Endothelial cell of umbilical vein (primary cell): ENCODE results near the gene DST. TPM values are rescaled to one million over a fixed set of nuclear protein-coding genes. Genes with fewer than 3 reads are reported as not detected.

Source experiments
- BruUV-seq: library from RNA; stranded (reverse); fragments of 400-500 nt; replicated peaks from 2 replicates; lab custom pipeline; 2021; lab: Mats Ljungman, UMichigan
- CTCF ChIA-PET: fragments of 300-600, 350-600 bp; sonication (Branson Sonifier 250); formaldehyde crosslinking; loops from one replicate; lab custom pipeline; 2021; ENCODE audit warnings: antibody characterized with exemption, inconsistent platforms; lab: Charles Lee
- POLR2A ChIA-PET: fragments of 300-600, 350-600 bp; sonication (Branson Sonifier 250); formaldehyde crosslinking; loops from one replicate; lab custom pipeline; 2021; ENCODE audit warnings: antibody characterized with exemption, inconsistent platforms; lab: Charles Lee
- DNase-seq: peaks from one replicate; pipeline ENCODE4 v3.0.0-alpha.2; 2011; ENCODE audit warnings: low read depth, low spot score
- FAIRE-seq: peaks from 2 replicates; lab custom pipeline; 2011; peaks lifted over from hg19 to GRCh38; lab: Jason Lieb, UNC
- H2AFZ ChIP-seq: 2 replicates; pipeline ENCODE4 v1.6.0; 2012; ENCODE audit warnings: low read depth, low read length, control low read depth, inconsistent platforms
- H3K27ac ChIP-seq: 2 replicates; pipeline ENCODE4 v1.5.1; 2011; ENCODE audit warnings: low read depth, mild to moderate bottlenecking, control low read depth, low read length, moderate library complexity; ENCODE audit not compliant: insufficient read depth
- H3K27me3 ChIP-seq, 2 experiments: 2 replicates each; pipeline versions ENCODE4 v1.6.0 to v1.6.1; 2011; ENCODE audit warnings: low read length in 2 of 2, mixed read lengths in 1 of 2; ENCODE audit not compliant: control insufficient read depth in 2 of 2, insufficient read depth in 2 of 2
- H3K36me3 ChIP-seq, 2 experiments: 2 replicates in 1 of 2; 3 replicates in 1 of 2; pipeline ENCODE4 v1.5.1; 2011; ENCODE audit warnings: low read length in 2 of 2, mild to moderate bottlenecking in 1 of 2, moderate library complexity in 1 of 2; ENCODE audit not compliant: control insufficient read depth in 2 of 2, insufficient read depth in 2 of 2; ENCODE audit errors: extremely low read depth in 1 of 2
- H3K4me1 ChIP-seq: 3 replicates; pipeline ENCODE4 v1.5.1; 2011; ENCODE audit warnings: mild to moderate bottlenecking, low read length; ENCODE audit not compliant: control insufficient read depth, insufficient read depth; ENCODE audit errors: extremely low read depth
- H3K4me2 ChIP-seq: 2 replicates; pipeline ENCODE4 v1.6.1; 2011; ENCODE audit warnings: low read length, control low read depth, mixed read lengths; ENCODE audit not compliant: insufficient read depth
- H3K4me3 ChIP-seq, 3 experiments: fragments of 200-600 bp in 1 of 3; sonication (generic), shearing (Covaris generic) in 1 of 3; replicated peaks in 1 of 3; 2 replicates each; pipeline ENCODE4 v1.5.1; 2011 to 2016; ENCODE audit warnings: control low read depth in 3 of 3, low read length in 3 of 3, mild to moderate bottlenecking in 2 of 3, inconsistent platforms in 1 of 3, low read depth in 1 of 3, moderate library complexity in 1 of 3; ENCODE audit not compliant: insufficient read depth in 1 of 3
- H3K79me2 ChIP-seq: 2 replicates; pipeline ENCODE4 v1.6.0; 2012; ENCODE audit warnings: low read length, inconsistent platforms; ENCODE audit not compliant: control insufficient read depth, insufficient read depth
- H3K9ac ChIP-seq: replicated peaks from 2 replicates; pipeline ENCODE3; 2011; ENCODE audit warnings: low read length, control low read depth; ENCODE audit not compliant: insufficient read depth; ENCODE audit errors: extremely low read depth
- H3K9me1 ChIP-seq: replicated peaks from 3 replicates; pipeline ENCODE4 v1.6.0; 2011; ENCODE audit warnings: mild to moderate bottlenecking, low read length; ENCODE audit not compliant: control insufficient read depth, insufficient read depth; ENCODE audit errors: extremely low read depth
- H3K9me3 ChIP-seq: replicated peaks from 2 replicates; pipeline ENCODE4 v1.5.1; 2012; ENCODE audit warnings: low read length, inconsistent platforms; ENCODE audit not compliant: control insufficient read depth, insufficient read depth
- H4K20me1 ChIP-seq: replicated peaks from 2 replicates; pipeline ENCODE3; 2011; ENCODE audit warnings: mild to moderate bottlenecking, low read length; ENCODE audit not compliant: control insufficient read depth, insufficient read depth; ENCODE audit errors: extremely low read depth
- GATA2 ChIP-seq: IDR thresholded peaks from 2 replicates; pipeline ENCODE4 v1.7.0; 2011; ENCODE audit warnings: low read depth, mild to moderate bottlenecking, moderate library complexity, mixed read lengths, low read length; ENCODE audit not compliant: insufficient read length, insufficient read depth
- MYC ChIP-seq: IDR thresholded peaks from one replicate; pipeline ENCODE4 v1.6.1; 2011; ENCODE audit warnings: mild to moderate bottlenecking, low read depth, low read length
- POLR2AphosphoS5 ChIP-seq: IDR thresholded peaks from 2 replicates; pipeline ENCODE4 v1.6.1; 2012; ENCODE audit warnings: low read depth, mild to moderate bottlenecking, control low read depth, low read length, moderate library complexity; ENCODE audit not compliant: insufficient read depth
- dilution Hi-C: fragments of 300-500 bp; cut with MboI; formaldehyde crosslinking; loops from one replicate; pipeline ENCODE4 v1.15.0; 2019; ENCODE audit warnings: low sequenced_read_pairs; ENCODE audit not compliant: extremely low pct_ligation_motif_present
- intact Hi-C: fragments of 100-400 bp; cut with micrococcal nuclease; formaldehyde crosslinking; loops from one replicate; pipeline ENCODE4 v1.10.0; 2022
- polyA plus RNA-seq, 4 experiments: library from polyadenylated mRNA; depleted of rRNA in 3 of 4; stranded (reverse) in 3 of 4; unstranded in 1 of 4; fragments of >200 nt; gene quantifications; 2 replicates each; pipeline versions ENCODE4 v1.2.1 to v1.2.3, GENCODE V29; 2011 to 2012; ENCODE audit warnings: missing spikeins in 1 of 4
- total RNA-seq: library from RNA; stranded (reverse); gene quantifications from 2 replicates; pipeline ENCODE4 v1.2.3, GENCODE V29; 2021

DST gene
- total and polyA plus RNA-seq, 2 donors (not counting 3 experiments of a cell fraction or from before 2014, with no cell fraction given), result 62.3 to 253 TPM

GRCh38 chr6:56477241-56477640 is 165.4 kb downstream of the DST start:
- Histone ChIP-seq H3K4me2 (no peak overlapping the region), H3K27ac (no peak overlapping the region), H3K4me3 (no peak overlapping the region), H2AFZ (no peak overlapping the region), H4K20me1 (no peaks in the 10 kb centered on the region), H3K9me3 (no peaks in the 10 kb centered on the region), H3K79me2 (no peaks in the 10 kb centered on the region), H3K9ac (no peak overlapping the region), H3K9me1 (no peaks in the 10 kb centered on the region), H3K36me3 (peaks cover 6 to 13% of the 10 kb centered on the region in 2 experiments), H3K27me3 (no peaks in the 10 kb centered on the region), H3K4me1 (peaks cover 3% of the 10 kb centered on the region)
- POLR2A ChIA-PET, result no interaction called here
- DNase-seq (no peak), FAIRE-seq (no peak)
- CTCF ChIA-PET, result interaction anchor here (1.0 to 1.7 kb wide), 5 partner anchors 18 to 116 kb away, joined by 3 to 7 read pairs (median 3); no protein-coding TSS in a partner anchor
- no peak for TF ChIP-seq POLR2AphosphoS5
- dilution Hi-C loops, result no loop called here
- intact Hi-C loops, result no loop called here
- BruUV-seq, result no TSS peak

GRCh38 chr6:56475736-56476457 is 166.8 kb downstream of the DST start:
- no peak overlapping the region for H3K4me2 ChIP-seq
- no peak overlapping the region for H3K9ac ChIP-seq
- intact Hi-C loops, result no loop called here
- ChIA-PET POLR2A (no interaction called here), CTCF (interaction anchor here (1.0 to 1.7 kb wide), 9 partner anchors 12 to 122 kb away, joined by 3 to 7 read pairs (median 3); no protein-coding TSS in a partner anchor)
- H3K4me3 ChIP-seq, result no peak overlapping the region
- H3K79me2 ChIP-seq, result no peaks in the 10 kb centered on the region
- peaks cover 3% of the 10 kb centered on the region for H3K4me1 ChIP-seq
- no peaks in the 10 kb centered on the region for H3K9me1 ChIP-seq
- H3K27ac ChIP-seq, result no peak overlapping the region
- TF ChIP-seq MYC (no peak), GATA2 (peak; percentile 28)
- no peaks in the 10 kb centered on the region for H3K9me3 ChIP-seq
- FAIRE-seq, result no peak
- no TSS peak for BruUV-seq
- DNase-seq, result peak; percentile 74
- H4K20me1 ChIP-seq, result no peaks in the 10 kb centered on the region
- dilution Hi-C loops, result no loop called here
- no peak overlapping the region for H2AFZ ChIP-seq
- H3K27me3 ChIP-seq, result no peaks in the 10 kb centered on the region
- H3K36me3 ChIP-seq, result peaks cover 9 to 10% of the 10 kb centered on the region in 2 experiments
